HepG2 (cell line): ENCODE data around the gene JPH2. TPM values are rescaled to one million over a fixed set of nuclear protein-coding genes. Genes with fewer than 3 reads are reported as not detected.

Experiments
- CBX5 ChIP-seq: sonication (generic); formaldehyde crosslinking; IDR thresholded peaks from 2 replicates; pipeline ENCODE4 v1.4.0; 2020; ENCODE audit warnings: missing genetic modification reagents, borderline replicate concordance
- FOXP1 ChIP-seq, 2 experiments: fragments of 450-650 bp in 1 of 2; IDR thresholded peaks; 2 replicates each; pipeline ENCODE4 v1.6.1; 2017 to 2018; ENCODE audit warnings: antibody characterized with exemption in 1 of 2
- MTF2 ChIP-seq: sonication (generic); formaldehyde crosslinking; IDR thresholded peaks from 2 replicates; pipeline ENCODE4 v1.5.0; 2020; ENCODE audit warnings: missing genetic modification reagents, borderline replicate concordance
- MXD3 ChIP-seq: IDR thresholded peaks from 2 replicates; pipeline ENCODE4 v1.6.1; 2016; ENCODE audit warnings: mild to moderate bottlenecking, missing biosample characterization, missing genetic modification reagents
- NFIB ChIP-seq: sonication (generic); formaldehyde crosslinking; IDR thresholded peaks from 2 replicates; pipeline ENCODE4 v1.9.0; 2021; ENCODE audit warnings: missing genetic modification reagents, mild to moderate bottlenecking, borderline replicate concordance
- RERE ChIP-seq: IDR thresholded peaks from 2 replicates; pipeline ENCODE4 v1.6.1; 2016; ENCODE audit warnings: low read depth, missing genetic modification reagents, missing compliant biosample characterization
- SATB2 ChIP-seq: sonication (generic); formaldehyde crosslinking; IDR thresholded peaks from 2 replicates; pipeline ENCODE4 v1.5.0; 2020; ENCODE audit warnings: missing genetic modification reagents
- TAF1 ChIP-seq: sonication (generic); formaldehyde crosslinking; IDR thresholded peaks from 2 replicates; pipeline ENCODE4 v1.4.0; 2020; ENCODE audit warnings: missing genetic modification reagents
- ZNF136 ChIP-seq: sonication (generic); formaldehyde crosslinking; IDR thresholded peaks from 2 replicates; pipeline ENCODE4 v1.8.1; 2022; ENCODE audit warnings: low read depth, mild to moderate bottlenecking, moderate library complexity, missing genetic modification reagents
- ZNF30 ChIP-seq: sonication (generic); formaldehyde crosslinking; IDR thresholded peaks from 2 replicates; pipeline ENCODE4 v1.5.0; 2020; ENCODE audit warnings: mild to moderate bottlenecking, missing genetic modification reagents
- ZNF567 ChIP-seq: sonication (generic); formaldehyde crosslinking; IDR thresholded peaks from 2 replicates; pipeline ENCODE4 v1.8.1; 2023; ENCODE audit warnings: mild to moderate bottlenecking, missing genetic modification reagents, borderline replicate concordance
- ZNF598 ChIP-seq: sonication (generic); formaldehyde crosslinking; IDR thresholded peaks from 2 replicates; pipeline ENCODE4 v1.5.1; 2020; ENCODE audit warnings: mild to moderate bottlenecking, missing genetic modification reagents, borderline replicate concordance
- polyA plus RNA-seq, 8 experiments: library from polyadenylated mRNA; depleted of rRNA in 3 of 8; stranded (reverse) in 7 of 8; unstranded in 1 of 8; fragments of >200 nt; fragmentation: Illumina TruSeq in 4 of 8; extraction: Trizol in 4 of 8; gene quantifications; 2 replicates each; pipeline versions ENCODE4 v1.2.1 to v1.2.3, GENCODE V29; 2011 to 2016; ENCODE audit warnings: low read depth in 4 of 8, missing spikeins in 1 of 8, mixed read lengths in 1 of 8; ENCODE audit not compliant: insufficient read depth in 1 of 8
- total RNA-seq, 5 experiments: library from RNA; depleted of rRNA; stranded (reverse); fragments of >200 nt; fragmentation: Illumina TruSeq; extraction: Trizol; gene quantifications; 2 replicates each; pipeline ENCODE4 v1.2.3, GENCODE V29; 2016; ENCODE audit warnings: low read depth in 1 of 5

Gene JPH2
- total and polyA plus RNA-seq, 2 of the 13 experiments (the other 11 are each of a cell fraction or from before 2014, with no cell fraction given): 0.42 TPM; not detected in 1

GRCh38 chr20:44187054-44187771 is at the start of gene JPH2 (continued):
- TF ChIP-seq RERE (CRISPR knock-in tag) (no peak), ZNF567 (CRISPR knock-in tag) (0 out of 2 replicates have a peak, but pooled peaks have one; percentile 47), TAF1 (CRISPR knock-in tag) (no peak), SATB2 (CRISPR knock-in tag) (no peak), ZNF598 (CRISPR knock-in tag) (0 out of 2 replicates have a peak, but pooled peaks have one; percentile 16), CBX5 (CRISPR knock-in tag) (no peak), MXD3 (CRISPR knock-in tag) (no peak), ZNF136 (CRISPR knock-in tag) (no peak), ZNF30 (CRISPR knock-in tag) (no peak), FOXP1 (IDR thresholded peaks at IDR 0.05) (no peak), FOXP1 (CRISPR knock-in tag; IDR thresholded peaks at IDR 0.05) (no peak), NFIB (no peak), MTF2 (no peak)
- TF ChIP-seq, all 625 proteins: peak for 15
